SK-N-SH treated with all-trans-retinoic acid at 6 μM for 48 hours (cell line): Measurements from ENCODE around the gene LDHAL6A.

ENCODE experiments used
- ATAC-seq: fragments of 200-7000 bp; cut with Tn5 transposase; 3 replicates; pipeline ENCODE4 v1.9.1; 2020; ENCODE audit warnings: mild to moderate bottlenecking, moderate library complexity
- ARNTL ChIP-seq: fragments of 450-650 bp; formaldehyde crosslinking; IDR thresholded peaks from 2 replicates; pipeline ENCODE4 v1.5.0; 2020; ENCODE audit warnings: low read depth, mild to moderate bottlenecking, moderate library complexity, borderline replicate concordance
- BACH2 ChIP-seq: fragments of 250-450 bp; sonication (Bioruptor Pico); IDR thresholded peaks from 2 replicates; pipeline ENCODE4 v1.9.0; 2021; ENCODE audit warnings: mild to moderate bottlenecking, borderline replicate concordance
- CREB5 ChIP-seq: fragments of 250-450 bp; sonication (Bioruptor Pico); IDR thresholded peaks from 2 replicates; pipeline ENCODE4 v1.5.1; 2020; ENCODE audit warnings: low read depth, mild to moderate bottlenecking, moderate library complexity
- CSRNP3 ChIP-seq: fragments of 250-450 bp; sonication (Bioruptor Pico); IDR thresholded peaks from 2 replicates; pipeline ENCODE4 v1.5.1; 2021; ENCODE audit warnings: mild to moderate bottlenecking, moderate library complexity
- ESRRG ChIP-seq: fragments of 250-450 bp; sonication (Bioruptor Pico); IDR thresholded peaks from 2 replicates; pipeline ENCODE4 v1.6.1; 2021; ENCODE audit warnings: mild to moderate bottlenecking
- GLIS3 ChIP-seq: fragments of 250-450 bp; sonication (Bioruptor Pico); IDR thresholded peaks from 2 replicates; pipeline ENCODE4 v1.5.0; 2020; ENCODE audit warnings: mild to moderate bottlenecking, moderate library complexity
- ISL1 ChIP-seq: fragments of 250-450 bp; sonication (Bioruptor Pico); IDR thresholded peaks from 2 replicates; pipeline ENCODE4 v2.1.2; 2022; ENCODE audit warnings: mild to moderate bottlenecking, moderate library complexity
- PATZ1 ChIP-seq: fragments of 250-450 bp; sonication (Bioruptor Pico); IDR thresholded peaks from 2 replicates; pipeline ENCODE4 v1.8.0; 2020; ENCODE audit warnings: mild to moderate bottlenecking, moderate library complexity, borderline replicate concordance
- POU6F1 ChIP-seq: fragments of 250-450 bp; sonication (Bioruptor Pico); IDR thresholded peaks from 2 replicates; pipeline ENCODE4 v1.8.0; 2021; ENCODE audit warnings: low read depth, mild to moderate bottlenecking, moderate library complexity, borderline replicate concordance
- PPARA ChIP-seq: fragments of 250-450 bp; sonication (Bioruptor Pico); IDR thresholded peaks from 2 replicates; pipeline ENCODE4 v1.5.0; 2020; ENCODE audit warnings: mild to moderate bottlenecking, borderline replicate concordance
- RARB ChIP-seq: fragments of 250-450 bp; sonication (Bioruptor Pico); IDR thresholded peaks from 2 replicates; pipeline ENCODE4 v1.8.0; 2021; ENCODE audit warnings: mild to moderate bottlenecking, moderate library complexity
- SNAI2 ChIP-seq: fragments of 250-450 bp; sonication (Bioruptor Pico); IDR thresholded peaks from 2 replicates; pipeline ENCODE4 v1.5.0; 2020; ENCODE audit warnings: mild to moderate bottlenecking, moderate library complexity
- TCF4 ChIP-seq: fragments of 250-450 bp; sonication (Bioruptor Pico); IDR thresholded peaks from 2 replicates; pipeline ENCODE4 v1.8.0; 2021; ENCODE audit warnings: mild to moderate bottlenecking, moderate library complexity, borderline replicate concordance
- TOX ChIP-seq: fragments of 250-450 bp; sonication (Bioruptor Pico); IDR thresholded peaks from 2 replicates; pipeline ENCODE4 v1.8.0; 2021; ENCODE audit warnings: mild to moderate bottlenecking, moderate library complexity, borderline replicate concordance
- TSHZ2 ChIP-seq: fragments of 250-450 bp; sonication (Bioruptor Pico); IDR thresholded peaks from 2 replicates; pipeline ENCODE4 v1.5.0; 2020; ENCODE audit warnings: mild to moderate bottlenecking, moderate library complexity
- ZC3H10 ChIP-seq: fragments of 250-450 bp; sonication (Bioruptor Pico); IDR thresholded peaks from 2 replicates; pipeline ENCODE4 v1.5.1; 2021; ENCODE audit warnings: mild to moderate bottlenecking, moderate library complexity
- ZFP3 ChIP-seq: fragments of 250-450 bp; sonication (Bioruptor Pico); IDR thresholded peaks from 2 replicates; pipeline ENCODE4 v1.5.0; 2020; ENCODE audit warnings: mild to moderate bottlenecking, moderate library complexity
- ZFP30 ChIP-seq: fragments of 450-650 bp; formaldehyde crosslinking; IDR thresholded peaks from 2 replicates; pipeline ENCODE4 v1.5.0; 2022; ENCODE audit warnings: mild to moderate bottlenecking, moderate library complexity
- ZNF565 ChIP-seq: fragments of 450-650 bp; formaldehyde crosslinking; conservative IDR thresholded peaks from 2 replicates; pipeline ENCODE4 v1.5.0; 2020; ENCODE audit warnings: low read depth, mild to moderate bottlenecking, moderate library complexity
- ZNF70 ChIP-seq: fragments of 450-650 bp; formaldehyde crosslinking; IDR thresholded peaks from 2 replicates; pipeline ENCODE4 v1.5.0; 2020; ENCODE audit warnings: mild to moderate bottlenecking, moderate library complexity
- ZNF8 ChIP-seq: fragments of 450-650 bp; formaldehyde crosslinking; IDR thresholded peaks from 2 replicates; pipeline ENCODE4 v1.5.0; 2020; ENCODE audit warnings: mild to moderate bottlenecking, moderate library complexity

LDHAL6A gene

GRCh38 chr11:18493310-18493709 lies 37.7 kb downstream of the LDHAL6A start (continued):
- TF ChIP-seq TSHZ2 (CRISPR knock-in tag) (no peak), PATZ1 (CRISPR knock-in tag) (no peak), CREB5 (CRISPR knock-in tag) (no peak), ISL1 (CRISPR knock-in tag) (no peak)

GRCh38 chr11:18495271-18495670 lies 39.6 kb downstream of the LDHAL6A start:
- TF ChIP-seq ESRRG (CRISPR knock-in tag) (no peak), PATZ1 (CRISPR knock-in tag) (no peak), CSRNP3 (CRISPR knock-in tag) (no peak), GLIS3 (CRISPR knock-in tag) (no peak), SNAI2 (CRISPR knock-in tag) (no peak), ZNF70 (CRISPR knock-in tag) (no peak), PPARA (CRISPR knock-in tag) (no peak), TCF4 (CRISPR knock-in tag) (no peak), TOX (CRISPR knock-in tag) (no peak), POU6F1 (CRISPR knock-in tag) (no peak), ISL1 (CRISPR knock-in tag) (no peak), ZFP30 (CRISPR knock-in tag) (no peak), ZC3H10 (CRISPR knock-in tag) (no peak), ZNF565 (CRISPR knock-in tag) (no peak), ZNF8 (CRISPR knock-in tag) (no peak), ARNTL (CRISPR knock-in tag) (no peak)
- TF ChIP-seq, all 23 proteins: peak for 0
- no peak for ATAC-seq

- no peak for ATAC-seq
- TF ChIP-seq ZFP3 (no peak), TSHZ2 (CRISPR knock-in tag) (no peak), CREB5 (CRISPR knock-in tag) (no peak), ZFP30 (CRISPR knock-in tag) (no peak), TCF4 (CRISPR knock-in tag) (no peak), PPARA (CRISPR knock-in tag) (no peak), SNAI2 (CRISPR knock-in tag) (no peak), ZNF8 (CRISPR knock-in tag) (no peak), ZNF565 (CRISPR knock-in tag) (no peak), ISL1 (CRISPR knock-in tag) (no peak), RARB (CRISPR knock-in tag) (no peak), BACH2 (CRISPR knock-in tag) (no peak), ARNTL (CRISPR knock-in tag) (no peak), GLIS3 (CRISPR knock-in tag) (no peak)
These were observed 40.0 kb downstream of the LDHAL6A start for GRCh38 chr11:18495703-18496102.
